Middle frontal gyrus (tissue), 1 donor: ENCODE measurements around the gene ARL6IP4.

ENCODE experiments used
- DNase-seq: peaks from one replicate; pipeline ENCODE4 v3.0.0-alpha.2; 2015; ENCODE audit warnings: low spot score; ENCODE audit errors: extremely low spot score

The ARL6IP4 gene

DNA sequence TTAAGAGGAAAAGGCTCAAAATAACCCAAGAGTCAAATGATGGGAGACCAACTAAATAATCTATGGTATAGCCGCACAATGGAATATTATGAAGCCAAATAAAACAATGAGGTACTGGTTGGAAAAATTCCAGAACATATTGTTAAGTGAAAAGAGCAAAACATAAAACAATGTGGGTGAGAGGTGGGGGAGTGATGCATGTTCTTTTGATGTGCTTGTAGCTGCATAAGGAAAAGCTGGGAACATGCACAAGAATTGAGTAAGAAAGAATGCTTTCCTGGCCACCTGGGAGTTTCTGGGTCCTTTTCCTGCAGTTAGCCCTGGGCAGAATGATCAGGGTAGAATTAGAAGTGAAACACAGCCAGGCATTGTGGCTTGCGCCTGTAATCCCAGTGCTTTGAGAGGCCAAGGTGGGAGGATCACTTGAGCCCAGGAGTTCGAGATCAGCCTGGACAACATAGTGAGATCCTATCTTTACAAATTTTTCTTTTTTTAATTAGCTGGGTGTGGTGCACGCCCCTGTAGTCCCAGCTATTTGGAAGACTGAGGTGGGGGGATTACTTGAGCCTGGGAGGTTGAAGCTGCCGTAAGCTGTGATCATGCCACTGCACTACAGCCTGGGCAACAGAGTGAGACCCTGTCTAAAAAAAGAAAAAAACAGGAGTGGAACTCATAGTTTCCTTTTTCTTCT is 22.1 kb upstream of the ARL6IP4 start:
- DNase-seq = no peak

- DNase-seq = no peak
Observed at GRCh38 chr12:122959566-122960192, 20.8 kb upstream of the ARL6IP4 start.

DNA sequence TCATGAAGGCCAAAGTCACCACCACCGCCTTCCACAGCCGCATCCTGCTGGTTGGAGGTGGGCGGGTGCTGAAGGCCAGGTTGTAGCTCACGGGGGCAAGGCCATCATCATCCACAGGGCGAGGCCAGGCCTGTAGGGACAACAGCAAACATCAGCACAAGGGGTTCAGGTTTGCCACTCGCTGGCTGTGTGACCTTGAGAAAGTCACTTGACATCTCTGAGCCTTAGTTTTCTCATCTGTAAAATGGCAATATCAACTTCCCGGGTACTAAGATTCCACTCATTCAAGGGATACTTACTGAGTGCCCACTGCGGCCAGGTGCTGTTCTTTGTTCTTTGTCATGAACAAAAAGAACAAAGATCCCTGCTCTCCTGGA is 20.3 kb upstream of the ARL6IP4 start:
- DNase-seq = no peak

GRCh38 chr12:122961531-122962329 is 18.8 kb upstream of the ARL6IP4 start:
- no peak for DNase-seq

DNA sequence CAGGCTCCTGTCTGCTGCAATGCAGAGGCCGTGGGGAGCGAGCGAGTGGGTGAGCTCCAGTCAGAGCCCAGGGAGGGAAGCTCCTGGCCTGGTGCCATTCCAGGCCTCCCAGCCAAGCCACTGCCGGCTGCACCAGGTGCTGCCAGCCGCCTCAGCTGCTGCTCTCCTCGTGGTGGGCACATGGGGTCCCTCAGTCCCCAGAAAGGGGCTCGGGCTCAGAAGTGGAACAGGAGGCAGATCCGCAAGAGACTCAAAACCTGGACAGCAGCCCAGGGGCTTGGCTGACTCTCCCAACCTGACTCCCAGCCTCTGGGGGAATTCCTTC is 16.6 kb upstream of the ARL6IP4 start:
- DNase-seq = no peak

DNA sequence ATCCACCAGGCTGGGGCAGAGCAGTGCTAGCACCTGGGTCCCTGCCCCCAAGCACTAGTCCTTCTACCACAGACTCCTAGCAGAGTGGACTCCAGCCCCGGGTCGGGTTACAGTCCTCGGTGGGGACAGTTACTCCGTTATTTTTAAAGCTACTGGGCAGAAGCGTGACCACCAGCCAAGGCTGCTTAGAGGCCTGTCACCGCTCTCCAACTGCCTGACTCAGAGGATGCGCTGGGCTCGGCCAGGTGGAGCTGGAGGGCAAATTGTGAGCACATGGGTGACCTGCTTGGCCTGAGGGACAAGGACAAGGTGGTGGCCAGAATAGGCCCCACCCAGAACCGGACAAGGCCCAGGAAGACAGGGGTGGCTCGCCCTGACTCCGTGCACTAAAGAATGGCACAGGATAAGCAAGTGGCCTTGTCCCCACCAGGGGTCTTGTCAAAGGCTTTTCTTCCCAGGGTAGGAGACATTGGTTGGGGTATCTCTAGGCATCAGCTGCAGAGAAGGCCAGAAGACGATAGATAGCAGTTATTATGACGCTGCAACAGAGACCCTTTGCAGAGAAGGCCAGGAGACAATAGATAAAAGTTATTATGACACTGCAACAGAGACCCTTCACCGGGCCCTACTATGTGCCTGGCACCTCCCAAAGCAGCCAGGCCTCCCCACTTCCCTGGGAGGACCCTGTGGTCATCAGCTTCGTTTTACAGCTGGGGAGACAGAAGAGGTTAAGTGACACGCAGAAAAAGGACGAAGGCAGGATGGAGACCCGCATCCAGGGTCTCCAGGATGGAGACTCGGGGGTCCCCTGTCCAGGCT is 15.8 kb upstream of the ARL6IP4 start:
- no peak for DNase-seq

DNA sequence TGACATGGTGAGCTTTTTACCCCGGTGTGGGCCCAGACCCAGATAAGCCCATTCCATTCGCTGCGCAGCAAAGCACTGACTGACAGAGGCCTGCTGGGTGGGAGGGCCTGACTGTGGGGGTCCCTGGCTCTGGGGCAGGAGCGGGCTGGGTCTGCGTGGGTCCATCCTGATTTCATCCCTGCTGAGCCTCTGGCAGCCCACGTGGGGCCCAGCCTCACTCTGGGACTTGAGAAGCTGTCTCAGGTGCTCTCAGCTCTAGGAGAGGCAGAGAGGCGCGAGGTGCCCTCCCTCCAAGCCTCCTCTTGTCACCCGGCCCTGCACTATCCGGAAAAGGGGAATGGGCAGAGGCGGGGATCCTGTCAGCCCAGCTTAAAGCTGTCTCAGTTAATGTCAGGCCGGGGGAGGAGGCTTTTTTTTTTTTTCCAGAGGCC is 15.1 kb upstream of the ARL6IP4 start:
- no peak for DNase-seq

DNA sequence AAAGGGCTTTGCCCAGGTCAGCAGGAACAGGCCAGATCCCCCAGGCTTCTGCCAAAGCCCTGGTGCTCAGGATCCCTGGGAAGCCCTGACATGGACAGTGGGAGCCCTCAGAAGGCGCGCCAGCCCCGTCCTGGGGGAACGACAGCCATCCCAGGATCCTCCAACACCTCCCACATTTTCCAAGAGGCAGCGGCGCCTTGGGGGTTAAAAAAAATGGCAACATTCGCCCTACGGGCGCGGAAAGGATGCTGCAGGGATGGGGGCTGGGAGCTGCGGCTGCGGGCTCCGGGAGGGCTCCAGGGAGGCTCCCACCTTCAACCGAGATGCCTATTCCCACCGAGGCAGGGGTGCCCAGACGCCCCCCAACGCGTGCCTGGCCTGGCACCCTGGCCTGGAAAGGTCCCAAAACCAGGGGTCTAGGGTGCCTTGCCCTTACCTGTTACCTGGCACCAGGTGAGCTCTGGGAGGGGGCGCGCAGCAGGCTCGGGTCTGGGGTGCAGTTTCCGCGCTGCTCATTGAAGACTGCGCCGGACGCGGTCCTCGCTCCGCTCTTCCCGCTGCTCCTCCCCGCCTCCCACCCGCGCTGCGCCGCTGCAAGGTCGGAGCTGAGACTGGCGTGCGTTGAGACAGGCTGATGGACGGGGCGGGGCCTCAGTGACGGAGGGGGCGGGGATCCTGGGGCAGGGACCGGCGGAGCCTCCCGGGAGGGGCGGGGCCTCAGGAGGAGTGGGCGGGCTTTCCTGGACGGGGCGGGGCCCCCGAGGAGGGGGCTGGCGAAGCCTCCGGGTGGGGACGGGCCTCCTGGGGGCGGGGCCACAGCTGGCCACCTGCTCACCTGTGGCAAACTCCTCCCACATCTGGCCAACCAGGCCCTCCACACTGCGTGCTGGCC is 14.4 kb upstream of the ARL6IP4 start, which contains the start of gene ABCB9:
Gene ABCB9, minus strand, starts transcription at position 613 of the 892 bp plus-strand sequence. CDS start 6,228 bp downstream, outside the sequence.
- peak; percentile 78 for DNase-seq

- DNase-seq = no peak
Observed at GRCh38 chr12:122966743-122967550, 13.5 kb upstream of the ARL6IP4 start.

DNA sequence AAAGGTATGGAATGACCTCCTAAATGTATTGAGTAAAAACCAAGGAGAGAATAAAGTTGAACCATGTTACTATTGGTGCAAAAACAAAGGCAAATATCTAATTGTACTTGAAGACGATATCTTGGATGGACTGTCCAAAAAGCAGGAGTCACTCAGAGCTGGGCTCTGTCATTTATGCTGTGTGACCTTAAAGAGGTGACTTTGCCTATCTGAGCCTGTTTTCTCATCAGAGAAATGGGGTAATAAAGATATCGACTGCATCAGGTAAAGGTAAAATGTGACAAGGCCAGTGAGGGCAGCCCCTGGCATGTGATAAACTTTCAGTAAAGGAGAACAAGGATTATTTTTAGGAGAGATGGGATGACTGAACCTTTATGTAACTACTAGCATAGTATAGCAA is 12.4 kb upstream of the ARL6IP4 start:
- DNase-seq = no peak

- no peak for DNase-seq
Observed at GRCh38 chr12:122969676-122970075, 10.8 kb upstream of the ARL6IP4 start.

- peak; percentile 99 for DNase-seq
Observed at GRCh38 chr12:122974274-122974891, 6.1 kb upstream of the ARL6IP4 start.

- DNase-seq = peak; percentile 82
Observed at GRCh38 chr12:122974892-122975789, 5.3 kb upstream of the ARL6IP4 start, which contains the start of gene OGFOD2. Gene OGFOD2, plus strand, starts transcription at chr12:122975244. Its CDS starts 8 bp downstream, at chr12:122975252.

DNA sequence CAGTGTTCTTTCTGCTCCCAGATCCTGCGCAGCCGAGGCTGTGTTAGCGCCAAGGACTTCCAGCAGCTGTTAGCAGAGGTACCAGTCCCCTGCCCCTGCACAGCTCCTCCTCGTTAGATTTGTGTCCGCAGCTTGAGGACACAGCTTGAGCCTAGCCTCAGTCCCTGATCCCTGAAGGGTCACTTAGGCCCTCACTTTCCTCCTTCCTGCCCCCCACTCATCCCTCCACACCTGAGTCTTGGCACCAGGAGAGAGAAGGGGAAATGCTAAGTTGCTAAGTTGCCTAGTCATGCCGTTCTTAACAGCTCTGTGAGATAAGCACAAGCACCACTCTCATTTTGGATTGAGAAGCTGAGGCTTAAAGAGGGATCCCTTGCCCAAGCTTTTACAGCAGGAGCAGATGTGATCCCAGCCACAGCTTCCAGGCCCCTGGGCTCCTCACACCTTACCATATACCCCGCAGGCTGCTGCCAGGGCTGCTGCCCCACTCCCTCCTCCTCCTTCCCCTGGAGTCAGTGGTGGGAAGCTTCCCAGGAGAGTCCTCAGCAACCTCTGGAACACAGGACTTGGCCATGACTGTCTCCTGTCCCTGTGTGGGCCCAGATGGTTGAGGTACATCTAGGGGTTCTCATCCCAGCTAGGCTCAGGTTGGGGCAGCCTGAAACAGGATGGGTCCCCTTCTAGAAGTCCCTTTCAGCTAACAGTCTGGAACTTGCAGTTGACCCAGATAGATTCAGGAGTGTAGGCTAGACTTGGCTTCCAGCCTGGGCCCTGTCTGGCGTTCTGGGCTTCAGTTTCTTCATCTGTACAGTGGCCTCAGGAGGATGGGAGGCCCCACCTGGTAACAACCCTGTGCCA is 4.5 kb upstream of the ARL6IP4 start:
- no peak for DNase-seq

DNA sequence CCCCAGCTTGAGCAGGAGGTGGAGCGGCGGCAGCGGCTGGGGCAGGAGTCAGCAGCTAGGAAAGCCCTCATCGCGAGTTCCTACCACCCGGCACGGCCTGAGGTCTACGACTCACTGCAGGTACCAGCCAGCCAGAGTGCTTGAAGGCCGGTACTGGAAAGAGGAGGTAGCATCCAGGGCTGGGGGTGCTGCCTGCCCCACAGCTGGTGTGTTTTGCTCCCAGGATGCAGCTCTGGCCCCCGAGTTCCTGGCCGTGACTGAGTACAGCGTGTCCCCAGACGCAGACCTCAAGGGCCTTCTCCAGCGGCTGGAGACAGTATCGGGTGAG is 3.9 kb upstream of the ARL6IP4 start:
- no peak for DNase-seq

- no peak for DNase-seq
Observed at GRCh38 chr12:122977153-122977552, 3.3 kb upstream of the ARL6IP4 start.

GRCh38 chr12:122977655-122978392 is 2.7 kb upstream of the ARL6IP4 start:
- DNase-seq = no peak
